WTC11 (cell line): ENCODE measurements around the gene TNNT2. TPM values are rescaled to one million over a fixed set of nuclear protein-coding genes. Genes with fewer than 3 reads are reported as not detected.

Experiments
- ATAC-seq: fragments of 200-7000 bp; cut with Tn5 transposase; 2 replicates; pipeline ENCODE4 v1.10.0; 2021; ENCODE audit warnings: mild to moderate bottlenecking, moderate library complexity
- CTCF ChIA-PET: fragments of 300-600 bp; sonication (Branson Sonifier 250); formaldehyde crosslinking; loops from one replicate; lab custom pipeline; 2021; ENCODE audit warnings: antibody characterized with exemption; lab: Charles Lee
- POLR2A ChIA-PET: fragments of 350-600 bp; sonication (Branson Sonifier 250); formaldehyde crosslinking; loops from one replicate; lab custom pipeline; 2021; ENCODE audit warnings: antibody characterized with exemption; lab: Charles Lee
- DNase-seq: peaks from one replicate; pipeline ENCODE4 v3.0.0; 2021; ENCODE audit warnings: low spot score
- H3K27ac Mint-ChIP-seq: 2 replicates; pipeline ENCODE4 v1.8.0; 2021; ENCODE audit warnings: mixed read lengths
- H3K27me3 Mint-ChIP-seq: 2 replicates; pipeline ENCODE4 v1.8.0; 2021; ENCODE audit warnings: low read depth, mild to moderate bottlenecking, moderate library complexity, mixed read lengths
- H3K36me3 Mint-ChIP-seq: 2 replicates; pipeline ENCODE4 v1.8.0; 2021; ENCODE audit warnings: mixed read lengths
- H3K4me1 Mint-ChIP-seq: 2 replicates; pipeline ENCODE4 v1.8.0; 2022; ENCODE audit warnings: mixed read lengths
- H3K4me3 Mint-ChIP-seq: 2 replicates; pipeline ENCODE4 v1.8.0; 2021; ENCODE audit warnings: mild to moderate bottlenecking, moderate library complexity, mixed read lengths
- H3K9me3 Mint-ChIP-seq: 2 replicates; pipeline ENCODE4 v1.8.0; 2021; ENCODE audit warnings: mixed read lengths
- AR ChIP-seq: fragments of 250-450 bp; sonication (Bioruptor Pico); IDR thresholded peaks from 2 replicates; pipeline ENCODE4 v1.9.0; 2021; ENCODE audit warnings: mild to moderate bottlenecking
- ATF3 ChIP-seq: sonication (generic); formaldehyde crosslinking; conservative IDR thresholded peaks from 2 replicates; pipeline ENCODE4 v1.8.1; 2022; ENCODE audit warnings: mild to moderate bottlenecking, missing genetic modification reagents
- ATF6 ChIP-seq: sonication (generic); formaldehyde crosslinking; IDR thresholded peaks from 2 replicates; pipeline ENCODE4 v1.8.1; 2023; ENCODE audit warnings: mild to moderate bottlenecking, missing genetic modification reagents
- CREB1 ChIP-seq: sonication (generic); formaldehyde crosslinking; IDR thresholded peaks from 2 replicates; pipeline ENCODE4 v1.8.0; 2023; ENCODE audit warnings: mild to moderate bottlenecking, missing genetic modification reagents
- ETV6 ChIP-seq: sonication (generic); formaldehyde crosslinking; IDR thresholded peaks from 2 replicates; pipeline ENCODE4 v1.8.1; 2022; ENCODE audit warnings: mild to moderate bottlenecking, missing genetic modification reagents
- FOXK1 ChIP-seq: sonication (generic); formaldehyde crosslinking; IDR thresholded peaks from 2 replicates; pipeline ENCODE4 v1.8.0; 2022; ENCODE audit warnings: mild to moderate bottlenecking, moderate library complexity, missing genetic modification reagents
- IRF2 ChIP-seq: sonication (generic); formaldehyde crosslinking; IDR thresholded peaks from 2 replicates; pipeline ENCODE4 v1.8.0; 2022; ENCODE audit warnings: low read depth, missing genetic modification reagents, borderline replicate concordance
- KAT7 ChIP-seq: sonication (generic); formaldehyde crosslinking; IDR thresholded peaks from 2 replicates; pipeline ENCODE4 v1.8.1; 2023; ENCODE audit warnings: missing genetic modification reagents, mild to moderate bottlenecking, borderline replicate concordance
- NFE2L1 ChIP-seq: sonication (generic); formaldehyde crosslinking; IDR thresholded peaks from 2 replicates; pipeline ENCODE4 v1.8.1; 2023; ENCODE audit warnings: missing genetic modification reagents
- OVOL2 ChIP-seq: fragments of 250-450 bp; sonication (Bioruptor Pico); IDR thresholded peaks from 2 replicates; pipeline ENCODE4 v1.9.0; 2021; ENCODE audit warnings: mild to moderate bottlenecking, borderline replicate concordance
- PRDM15 ChIP-seq: sonication (generic); formaldehyde crosslinking; IDR thresholded peaks from 2 replicates; pipeline ENCODE4 v1.8.0; 2022; ENCODE audit warnings: missing genetic modification reagents
- TEAD4 ChIP-seq: sonication (generic); formaldehyde crosslinking; IDR thresholded peaks from 2 replicates; pipeline ENCODE4 v1.8.0; 2022; ENCODE audit warnings: mild to moderate bottlenecking, missing genetic modification reagents
- ZNF121 ChIP-seq: sonication (generic); formaldehyde crosslinking; IDR thresholded peaks from 2 replicates; pipeline ENCODE4 v1.8.0; 2023; ENCODE audit warnings: missing genetic modification reagents
- ZNF317 ChIP-seq: sonication (generic); formaldehyde crosslinking; IDR thresholded peaks from 2 replicates; pipeline ENCODE4 v1.8.1; 2023; ENCODE audit warnings: low read depth, mild to moderate bottlenecking, moderate library complexity, missing genetic modification reagents, borderline replicate concordance
- total RNA-seq: library from RNA; stranded (reverse); gene quantifications from 3 replicates; pipeline ENCODE4 v1.2.3, GENCODE V29; 2021
- TF ChIP-seq, protein P1 (sequence below): sonication (generic); formaldehyde crosslinking; IDR thresholded peaks from 2 replicates; pipeline ENCODE4 v1.8.0; 2022; ENCODE audit warnings: mild to moderate bottlenecking, missing genetic modification reagents
- TF ChIP-seq, protein P2 (sequence below): sonication (generic); formaldehyde crosslinking; IDR thresholded peaks from 2 replicates; pipeline ENCODE4 v1.8.1; 2022; ENCODE audit warnings: low read depth, mild to moderate bottlenecking, moderate library complexity, missing genetic modification reagents, borderline replicate concordance
- TF ChIP-seq, protein P3 (sequence below): sonication (generic); formaldehyde crosslinking; conservative IDR thresholded peaks from 2 replicates; pipeline ENCODE4 v1.8.1; 2023; ENCODE audit warnings: mild to moderate bottlenecking, low read depth, missing genetic modification reagents, moderate library complexity
- TF ChIP-seq, protein P4 (sequence below): sonication (generic); formaldehyde crosslinking; IDR thresholded peaks from 2 replicates; pipeline ENCODE4 v1.8.1; 2023; ENCODE audit warnings: mild to moderate bottlenecking, moderate library complexity, missing genetic modification reagents

TNNT2 gene
- total RNA-seq, 1 experiment from 2014 or later: 6.1 TPM

DNA sequence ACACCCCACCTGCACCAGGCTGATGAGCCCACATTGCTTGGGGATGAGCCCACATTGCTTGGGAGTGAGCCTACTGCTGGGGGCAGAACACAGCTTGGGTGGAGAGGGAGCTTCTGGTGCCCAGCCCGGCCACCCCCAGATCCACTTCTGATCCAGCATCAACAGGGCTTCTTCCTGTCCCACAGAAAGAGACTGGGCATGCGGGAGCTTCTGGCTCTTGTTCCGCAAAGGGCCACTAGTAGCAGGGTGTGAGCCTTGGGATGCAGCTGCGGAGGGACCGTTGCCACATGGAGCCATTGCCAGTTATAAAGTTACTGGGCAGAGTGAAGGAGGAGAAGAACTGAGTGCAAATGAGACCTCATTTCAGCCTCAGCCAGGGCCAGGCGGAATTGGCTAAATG is 57.8 kb downstream of the TNNT2 start:
- Mint-ChIP-seq H3K4me3 (no peak overlapping the region), H3K27ac (no peak overlapping the region), H3K36me3 (no peaks in the 10 kb centered on the region), H3K9me3 (peaks cover 3% of the 10 kb centered on the region; the same call in 1 of the 2 replicates), H3K4me1 (no peaks in the 10 kb centered on the region), H3K27me3 (no peaks in the 10 kb centered on the region; the same call in 1 of the 2 replicates)
- TF ChIP-seq IRF2 (CRISPR knock-in tag) (no peak), ETV6 (CRISPR knock-in tag) (no peak), PRDM15 (no peak), ZNF317 (CRISPR knock-in tag) (no peak), FOXK1 (CRISPR knock-in tag) (no peak), CREB1 (no peak), ATF3 (CRISPR knock-in tag) (no peak)
- TF ChIP-seq, protein P1, sequence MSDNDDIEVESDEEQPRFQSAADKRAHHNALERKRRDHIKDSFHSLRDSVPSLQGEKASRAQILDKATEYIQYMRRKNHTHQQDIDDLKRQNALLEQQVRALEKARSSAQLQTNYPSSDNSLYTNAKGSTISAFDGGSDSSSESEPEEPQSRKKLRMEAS (CRISPR knock-in tag): no peak
- ChIA-PET CTCF (interaction anchor here (1.0 to 1.6 kb wide), 3 partner anchors 11 to 42 kb away, joined by 4 to 8 read pairs (median 4); no protein-coding TSS in a partner anchor), POLR2A (no interaction called here)
- no peak for ATAC-seq
- no peak for DNase-seq

- Mint-ChIP-seq H3K27ac (no peak overlapping the region), H3K4me3 (no peak overlapping the region), H3K9me3 (peaks cover 9% of the 10 kb centered on the region; the same call in 1 of the 2 replicates), H3K4me1 (no peaks in the 10 kb centered on the region), H3K27me3 (peaks cover 4% of the 10 kb centered on the region), H3K36me3 (no peaks in the 10 kb centered on the region)
- POLR2A ChIA-PET: no interaction called here
- CTCF ChIA-PET: interaction anchor here (1.0 to 1.6 kb wide), 4 partner anchors 10 to 59 kb away, joined by 3 to 8 read pairs (median 4); no protein-coding TSS in a partner anchor
- ATAC-seq: no peak
- no peak for DNase-seq
- TF ChIP-seq ZNF121 (CRISPR knock-in tag) (no peak), NFE2L1 (CRISPR knock-in tag) (no peak), ATF6 (no peak), AR (CRISPR knock-in tag) (no peak), TEAD4 (no peak), OVOL2 (no peak), KAT7 (no peak)
- TF ChIP-seq, protein P2, sequence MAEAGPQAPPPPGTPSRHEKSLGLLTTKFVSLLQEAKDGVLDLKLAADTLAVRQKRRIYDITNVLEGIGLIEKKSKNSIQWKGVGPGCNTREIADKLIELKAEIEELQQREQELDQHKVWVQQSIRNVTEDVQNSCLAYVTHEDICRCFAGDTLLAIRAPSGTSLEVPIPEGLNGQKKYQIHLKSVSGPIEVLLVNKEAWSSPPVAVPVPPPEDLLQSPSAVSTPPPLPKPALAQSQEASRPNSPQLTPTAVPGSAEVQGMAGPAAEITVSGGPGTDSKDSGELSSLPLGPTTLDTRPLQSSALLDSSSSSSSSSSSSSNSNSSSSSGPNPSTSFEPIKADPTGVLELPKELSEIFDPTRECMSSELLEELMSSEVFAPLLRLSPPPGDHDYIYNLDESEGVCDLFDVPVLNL: no peak
- TF ChIP-seq, protein P3, sequence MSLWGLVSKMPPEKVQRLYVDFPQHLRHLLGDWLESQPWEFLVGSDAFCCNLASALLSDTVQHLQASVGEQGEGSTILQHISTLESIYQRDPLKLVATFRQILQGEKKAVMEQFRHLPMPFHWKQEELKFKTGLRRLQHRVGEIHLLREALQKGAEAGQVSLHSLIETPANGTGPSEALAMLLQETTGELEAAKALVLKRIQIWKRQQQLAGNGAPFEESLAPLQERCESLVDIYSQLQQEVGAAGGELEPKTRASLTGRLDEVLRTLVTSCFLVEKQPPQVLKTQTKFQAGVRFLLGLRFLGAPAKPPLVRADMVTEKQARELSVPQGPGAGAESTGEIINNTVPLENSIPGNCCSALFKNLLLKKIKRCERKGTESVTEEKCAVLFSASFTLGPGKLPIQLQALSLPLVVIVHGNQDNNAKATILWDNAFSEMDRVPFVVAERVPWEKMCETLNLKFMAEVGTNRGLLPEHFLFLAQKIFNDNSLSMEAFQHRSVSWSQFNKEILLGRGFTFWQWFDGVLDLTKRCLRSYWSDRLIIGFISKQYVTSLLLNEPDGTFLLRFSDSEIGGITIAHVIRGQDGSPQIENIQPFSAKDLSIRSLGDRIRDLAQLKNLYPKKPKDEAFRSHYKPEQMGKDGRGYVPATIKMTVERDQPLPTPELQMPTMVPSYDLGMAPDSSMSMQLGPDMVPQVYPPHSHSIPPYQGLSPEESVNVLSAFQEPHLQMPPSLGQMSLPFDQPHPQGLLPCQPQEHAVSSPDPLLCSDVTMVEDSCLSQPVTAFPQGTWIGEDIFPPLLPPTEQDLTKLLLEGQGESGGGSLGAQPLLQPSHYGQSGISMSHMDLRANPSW (CRISPR knock-in tag): no peak
- TF ChIP-seq, protein P4, sequence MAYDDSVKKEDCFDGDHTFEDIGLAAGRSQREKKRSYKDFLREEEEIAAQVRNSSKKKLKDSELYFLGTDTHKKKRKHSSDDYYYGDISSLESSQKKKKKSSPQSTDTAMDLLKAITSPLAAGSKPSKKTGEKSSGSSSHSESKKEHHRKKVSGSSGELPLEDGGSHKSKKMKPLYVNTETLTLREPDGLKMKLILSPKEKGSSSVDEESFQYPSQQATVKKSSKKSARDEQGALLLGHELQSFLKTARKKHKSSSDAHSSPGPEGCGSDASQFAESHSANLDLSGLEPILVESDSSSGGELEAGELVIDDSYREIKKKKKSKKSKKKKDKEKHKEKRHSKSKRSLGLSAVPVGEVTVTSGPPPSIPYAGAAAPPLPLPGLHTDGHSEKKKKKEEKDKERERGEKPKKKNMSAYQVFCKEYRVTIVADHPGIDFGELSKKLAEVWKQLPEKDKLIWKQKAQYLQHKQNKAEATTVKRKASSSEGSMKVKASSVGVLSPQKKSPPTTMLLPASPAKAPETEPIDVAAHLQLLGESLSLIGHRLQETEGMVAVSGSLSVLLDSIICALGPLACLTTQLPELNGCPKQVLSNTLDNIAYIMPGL (CRISPR knock-in tag): no peak
Measured at GRCh38 chr1:201318504-201319340, 58.8 kb downstream of the TNNT2 start.
